Trophoblast cell (in vitro differentiated cells and primary cell): Measurements from ENCODE around the gene WIF1.

Source experiments
- DNase-seq, 2 donors: peaks; one replicate each; pipeline ENCODE4 v3.0.0-alpha.2; 2016
- H2AFZ ChIP-seq: 2 replicates; pipeline ENCODE4 v1.6.1; 2013; ENCODE audit warnings: low read length, moderate library complexity, mild to moderate bottlenecking; ENCODE audit not compliant: insufficient read depth, poor library complexity
- H2AK5ac ChIP-seq: 2 replicates; pipeline ENCODE4 v1.6.1; 2013; ENCODE audit warnings: mild to moderate bottlenecking, low read length
- H2BK120ac ChIP-seq: 2 replicates; pipeline ENCODE4 v1.6.1; 2013; ENCODE audit warnings: low read length, mild to moderate bottlenecking, moderate library complexity; ENCODE audit not compliant: insufficient read depth, poor library complexity
- H2BK12ac ChIP-seq: 2 replicates; pipeline ENCODE4 v1.6.1; 2013; ENCODE audit warnings: mild to moderate bottlenecking, low read length, moderate library complexity
- H2BK5ac ChIP-seq: 2 replicates; pipeline ENCODE4 v1.6.1; 2013; ENCODE audit warnings: low read length, low read depth, moderate library complexity, mild to moderate bottlenecking; ENCODE audit not compliant: poor library complexity
- H3K14ac ChIP-seq: 2 replicates; pipeline ENCODE4 v1.6.1; 2013; ENCODE audit warnings: mild to moderate bottlenecking, low read length
- H3K18ac ChIP-seq: 2 replicates; pipeline ENCODE4 v1.6.1; 2013; ENCODE audit warnings: mild to moderate bottlenecking, low read length
- H3K23ac ChIP-seq: 2 replicates; pipeline ENCODE4 v1.6.1; 2013; ENCODE audit warnings: low read length
- H3K27ac ChIP-seq: 2 replicates; pipeline ENCODE4 v1.5.1; 2013; ENCODE audit warnings: low read depth, mild to moderate bottlenecking, inconsistent platforms, low read length, moderate library complexity
- H3K27me3 ChIP-seq: 2 replicates; pipeline ENCODE4 v1.6.1; 2013; ENCODE audit warnings: inconsistent platforms, mild to moderate bottlenecking, low read length, moderate library complexity; ENCODE audit not compliant: insufficient read depth
- H3K36me3 ChIP-seq, 2 experiments: 1 replicate in 1 of 2; 2 replicates in 1 of 2; pipeline ENCODE4 v1.6.1; 2013; ENCODE audit warnings: low read length in 2 of 2, mild to moderate bottlenecking in 2 of 2, moderate library complexity in 1 of 2; ENCODE audit not compliant: insufficient read depth in 2 of 2, control insufficient read depth in 1 of 2
- H3K4ac ChIP-seq: 2 replicates; pipeline ENCODE4 v1.6.1; 2013; ENCODE audit warnings: low read depth, mild to moderate bottlenecking, low read length, moderate library complexity
- H3K4me1 ChIP-seq, 2 experiments: 1 replicate in 1 of 2; 2 replicates in 1 of 2; pipeline ENCODE4 v1.6.1; 2013; ENCODE audit warnings: low read length in 2 of 2, mild to moderate bottlenecking in 2 of 2, moderate library complexity in 1 of 2; ENCODE audit not compliant: insufficient read depth in 2 of 2, control insufficient read depth in 1 of 2
- H3K4me2 ChIP-seq: 2 replicates; pipeline ENCODE4 v1.6.1; 2013; ENCODE audit warnings: inconsistent platforms, mild to moderate bottlenecking, low read length, moderate library complexity
- H3K4me3 ChIP-seq: 2 replicates; pipeline ENCODE4 v1.5.1; 2013; ENCODE audit warnings: mild to moderate bottlenecking, low read depth, low read length, inconsistent platforms
- H3K79me1 ChIP-seq: one replicate; pipeline ENCODE4 v1.6.1; 2013; ENCODE audit warnings: low read length
- H3K79me2 ChIP-seq: 2 replicates; pipeline ENCODE4 v1.6.1; 2013; ENCODE audit warnings: low read length, mild to moderate bottlenecking; ENCODE audit not compliant: control insufficient read depth, insufficient read depth, poor library complexity
- H3K9ac ChIP-seq: 2 replicates; pipeline ENCODE4 v1.6.1; 2013; ENCODE audit warnings: mild to moderate bottlenecking, low read length
- H3K9me3 ChIP-seq: 2 replicates; pipeline ENCODE4 v1.6.1; 2013; ENCODE audit warnings: low read depth, mild to moderate bottlenecking, control low read depth, inconsistent platforms, low read length; ENCODE audit not compliant: insufficient read depth
- H4K12ac ChIP-seq: 2 replicates; pipeline ENCODE4 v1.6.1; 2013; ENCODE audit warnings: low read depth, mild to moderate bottlenecking, low read length, moderate library complexity
- H4K8ac ChIP-seq: 2 replicates; pipeline ENCODE4 v1.6.1; 2013; ENCODE audit warnings: low read depth, mild to moderate bottlenecking, low read length, moderate library complexity
- H4K91ac ChIP-seq: one replicate; pipeline ENCODE4 v1.6.1; 2013; ENCODE audit warnings: low read depth, mild to moderate bottlenecking, low read length, moderate library complexity
- WGBS: extraction: QIAGEN DNeasy Blood & Tissue Kit; methylation state at CpG from one replicate; pipeline ENCODE4 v1.1.7; 2013; ENCODE audit warnings: missing lambda C conversion rate; ENCODE audit not compliant: insufficient read length, insufficient coverage; ENCODE audit errors: extremely low coverage; 5-methylcytosine and 5-hydroxymethylcytosine counted together

WIF1 gene

GRCh38 chr12:65086236-65086635 lies 34.9 kb downstream of the WIF1 start:
- Histone ChIP-seq H2BK12ac (no peak overlapping the region), H3K9me3 (no peaks in the 10 kb centered on the region), H3K4ac (no peak overlapping the region), H4K12ac (no peak overlapping the region), H3K79me2 (no peaks in the 10 kb centered on the region), H3K79me1 (no peaks in the 10 kb centered on the region), H3K36me3 (no peaks in the 10 kb centered on the region), H2BK120ac (no peak overlapping the region), H3K23ac (no peak overlapping the region), H3K9ac (no peak overlapping the region), H2AFZ (no peak overlapping the region), H3K4me3 (no peak overlapping the region), H2BK5ac (no peak overlapping the region), H4K91ac (no peak overlapping the region), H4K8ac (no peak overlapping the region), H3K14ac (no peak overlapping the region), H3K27ac (no peak overlapping the region), H3K27me3 (no peaks in the 10 kb centered on the region), H3K18ac (no peak overlapping the region), H2AK5ac (no peak overlapping the region), H3K4me1 (no peaks in the 10 kb centered on the region), H3K4me2 (no peak overlapping the region)
- no CpG with 5 or more reads among the region's 2 CpGs for WGBS
- DNase-seq: no peak

- peak in 1 of 2 donors; percentile 21 for DNase-seq
- H3K23ac ChIP-seq: no peak overlapping the region
- H4K12ac ChIP-seq: no peak overlapping the region
- no peaks in the 10 kb centered on the region for H3K79me1 ChIP-seq
- H3K27ac ChIP-seq: no peak overlapping the region
- H3K79me2 ChIP-seq: no peaks in the 10 kb centered on the region
- H4K8ac ChIP-seq: no peak overlapping the region
- H3K36me3 ChIP-seq: no peaks in the 10 kb centered on the region
- H3K9me3 ChIP-seq: no peaks in the 10 kb centered on the region
- H3K18ac ChIP-seq: no peak overlapping the region
- H2BK120ac ChIP-seq: no peak overlapping the region
- no peak overlapping the region for H3K9ac ChIP-seq
- no peak overlapping the region for H2BK5ac ChIP-seq
- H2AK5ac ChIP-seq: no peak overlapping the region
- no peak overlapping the region for H3K4ac ChIP-seq
- no peak overlapping the region for H2AFZ ChIP-seq
- H3K4me3 ChIP-seq: no peak overlapping the region
- no peak overlapping the region for H3K14ac ChIP-seq
- no peaks in the 10 kb centered on the region for H3K4me1 ChIP-seq
- no peak overlapping the region for H4K91ac ChIP-seq
- no peaks in the 10 kb centered on the region for H3K27me3 ChIP-seq
- H3K4me2 ChIP-seq: no peak overlapping the region
- no peak overlapping the region for H2BK12ac ChIP-seq
- no CpG with 5 or more reads among the region's 3 CpGs for WGBS
These were observed 36.5 kb downstream of the WIF1 start for GRCh38 chr12:65084579-65084978.

GRCh38 chr12:65083581-65083980 lies 37.5 kb downstream of the WIF1 start:
- Histone ChIP-seq H2BK5ac (no peak overlapping the region), H3K9me3 (no peaks in the 10 kb centered on the region), H3K4me2 (no peak overlapping the region), H3K4ac (no peak overlapping the region), H2AK5ac (no peak overlapping the region), H2AFZ (no peak overlapping the region), H4K12ac (no peak overlapping the region), H3K79me1 (no peaks in the 10 kb centered on the region), H3K4me1 (no peaks in the 10 kb centered on the region), H3K14ac (no peak overlapping the region), H3K18ac (no peak overlapping the region), H3K27me3 (no peaks in the 10 kb centered on the region), H4K91ac (no peak overlapping the region), H3K9ac (no peak overlapping the region), H3K79me2 (no peaks in the 10 kb centered on the region), H2BK12ac (no peak overlapping the region), H4K8ac (no peak overlapping the region), H3K27ac (no peak overlapping the region), H2BK120ac (no peak overlapping the region), H3K23ac (no peak overlapping the region), H3K4me3 (no peak overlapping the region), H3K36me3 (no peaks in the 10 kb centered on the region)
- no CpG with 5 or more reads among the region's 2 CpGs for WGBS
- DNase-seq: no peak

GRCh38 chr12:65082406-65082805 lies 38.7 kb downstream of the WIF1 start:
- Histone ChIP-seq H3K27me3 (no peaks in the 10 kb centered on the region), H2BK12ac (no peak overlapping the region), H3K27ac (no peak overlapping the region), H2AFZ (no peak overlapping the region), H3K79me1 (no peaks in the 10 kb centered on the region), H4K91ac (no peak overlapping the region), H3K14ac (no peak overlapping the region), H3K4me3 (no peak overlapping the region), H2BK5ac (no peak overlapping the region), H3K18ac (no peak overlapping the region), H4K8ac (no peak overlapping the region), H2BK120ac (no peak overlapping the region), H3K36me3 (no peaks in the 10 kb centered on the region), H3K4ac (no peak overlapping the region), H3K4me2 (no peak overlapping the region), H4K12ac (no peak overlapping the region), H3K4me1 (no peaks in the 10 kb centered on the region), H3K9ac (no peak overlapping the region), H2AK5ac (no peak overlapping the region), H3K23ac (no peak overlapping the region), H3K79me2 (no peaks in the 10 kb centered on the region), H3K9me3 (no peaks in the 10 kb centered on the region)
- no peak for DNase-seq
